ENCODE data around the gene GRK1. TPM values are rescaled to one million over a fixed set of nuclear protein-coding genes. Genes with fewer than 3 reads are reported as not detected.
"Not testable (repeated sequence)": the region's sequence is repeated elsewhere in the genome, so short reads cannot be mapped to it uniquely, and the experiment has no call there.

The GRK1 gene
- total and polyA plus RNA-seq, 2 experiments from 2014 or later: 0.17 TPM; not detected in 1

DNA sequence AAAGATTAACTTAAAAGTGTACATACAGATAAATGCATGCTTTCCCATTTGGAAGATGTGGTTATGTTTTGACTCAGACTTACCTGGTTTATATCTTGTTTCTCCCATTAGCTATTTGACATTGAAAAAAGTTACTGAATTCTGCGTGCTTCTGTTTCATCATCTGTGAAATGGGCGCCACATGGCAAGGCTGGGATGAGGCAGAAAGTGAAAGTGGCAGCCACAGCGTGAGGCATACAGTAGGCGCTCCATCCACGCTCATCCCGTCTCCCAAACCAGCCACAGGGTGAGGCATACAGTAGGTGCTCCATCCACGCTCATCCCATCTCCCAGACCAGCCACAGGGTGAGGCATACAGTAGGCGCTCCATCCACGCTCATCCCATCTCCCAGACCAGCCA is 78.0 kb downstream of the GRK1 start:
- no peaks in the 10 kb centered on the region for H3K9me2 ChIP-seq (replicated peaks; ENCODE audit: insufficient read depth)
- no peak for DNase-seq (ENCODE audit: low spot score)
- H3K4me2 ChIP-seq: no peak overlapping the region
- H4K20me1 ChIP-seq (ENCODE audit: insufficient read depth, poor library complexity, severe bottlenecking): no peaks in the 10 kb centered on the region
- H3K36me3 ChIP-seq (replicated peaks; ENCODE audit: insufficient read depth, low read depth): no peaks in the 10 kb centered on the region
- H3K4me3 ChIP-seq: no peak overlapping the region
- no peak for TF ChIP-seq EZH2 (IDR thresholded peaks at IDR 0.05; ENCODE audit: borderline replicate concordance)
- TF ChIP-seq, protein P1, sequence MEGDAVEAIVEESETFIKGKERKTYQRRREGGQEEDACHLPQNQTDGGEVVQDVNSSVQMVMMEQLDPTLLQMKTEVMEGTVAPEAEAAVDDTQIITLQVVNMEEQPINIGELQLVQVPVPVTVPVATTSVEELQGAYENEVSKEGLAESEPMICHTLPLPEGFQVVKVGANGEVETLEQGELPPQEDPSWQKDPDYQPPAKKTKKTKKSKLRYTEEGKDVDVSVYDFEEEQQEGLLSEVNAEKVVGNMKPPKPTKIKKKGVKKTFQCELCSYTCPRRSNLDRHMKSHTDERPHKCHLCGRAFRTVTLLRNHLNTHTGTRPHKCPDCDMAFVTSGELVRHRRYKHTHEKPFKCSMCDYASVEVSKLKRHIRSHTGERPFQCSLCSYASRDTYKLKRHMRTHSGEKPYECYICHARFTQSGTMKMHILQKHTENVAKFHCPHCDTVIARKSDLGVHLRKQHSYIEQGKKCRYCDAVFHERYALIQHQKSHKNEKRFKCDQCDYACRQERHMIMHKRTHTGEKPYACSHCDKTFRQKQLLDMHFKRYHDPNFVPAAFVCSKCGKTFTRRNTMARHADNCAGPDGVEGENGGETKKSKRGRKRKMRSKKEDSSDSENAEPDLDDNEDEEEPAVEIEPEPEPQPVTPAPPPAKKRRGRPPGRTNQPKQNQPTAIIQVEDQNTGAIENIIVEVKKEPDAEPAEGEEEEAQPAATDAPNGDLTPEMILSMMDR (IDR thresholded peaks at IDR 0.05; ENCODE audit: poor library complexity): no peak
- TF ChIP-seq EZH2phosphoT487 (IDR thresholded peaks at IDR 0.05; ENCODE audit: low read depth, severe bottlenecking, unreplicated experiment): no peak
- WGBS (ENCODE audit: low lambda C conversion rate, missing lambda C conversion rate): 97% methylated on average over 7 of the region's 9 CpGs
- no peaks in the 10 kb centered on the region for H3K27me3 ChIP-seq
- H3K27ac ChIP-seq: no peak overlapping the region
- peaks cover 15% of the 10 kb centered on the region for H3K4me1 ChIP-seq (ENCODE audit: insufficient read depth)
- no peaks in the 10 kb centered on the region for H3K9me3 ChIP-seq (ENCODE audit: low read depth)
- no peaks in the 10 kb centered on the region for H3K79me2 ChIP-seq
- H2AFZ ChIP-seq: no peak overlapping the region

DNA sequence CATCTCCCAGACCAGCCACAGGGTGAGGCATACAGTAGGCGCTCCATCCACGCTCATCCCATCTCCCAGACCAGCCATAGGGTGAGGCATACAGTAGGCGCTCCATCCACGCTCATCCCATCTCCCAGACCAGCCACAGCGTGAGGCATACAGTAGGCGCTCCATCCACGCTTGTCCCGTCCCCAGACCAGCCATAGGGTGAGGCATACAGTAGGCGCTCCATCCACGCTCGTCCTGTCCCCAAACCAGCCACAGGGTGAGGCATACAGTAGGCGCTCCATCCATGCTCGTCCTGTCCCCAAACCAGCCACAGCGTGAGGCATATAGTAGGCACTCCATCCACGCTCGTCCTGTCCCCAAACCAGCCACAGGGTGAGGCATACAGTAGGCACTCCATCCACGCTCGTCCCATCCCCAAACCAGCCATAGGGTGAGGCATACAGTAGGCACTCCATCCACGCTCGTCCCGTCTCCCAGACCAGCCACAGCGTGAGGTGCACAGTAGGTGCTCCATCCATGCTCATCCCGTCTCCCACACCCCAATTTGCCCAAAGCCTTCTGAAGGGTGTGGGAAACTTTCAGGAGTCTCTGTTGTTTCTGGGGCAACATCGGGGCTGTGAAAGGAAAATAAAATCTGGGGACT is 78.6 kb downstream of the GRK1 start:
- not testable (repeated sequence) for H3K36me3 ChIP-seq (replicated peaks; ENCODE audit: insufficient read depth, low read depth); H2AFZ ChIP-seq; H3K9me3 ChIP-seq (ENCODE audit: low read depth); H3K9me2 ChIP-seq (replicated peaks; ENCODE audit: insufficient read depth); H3K79me2 ChIP-seq; H4K20me1 ChIP-seq (ENCODE audit: insufficient read depth, poor library complexity, severe bottlenecking); H3K4me2 ChIP-seq; H3K27me3 ChIP-seq; H3K4me3 ChIP-seq; DNase-seq (ENCODE audit: low spot score)
- 90% methylated on average over 16 of the region's 24 CpGs for WGBS (ENCODE audit: low lambda C conversion rate, missing lambda C conversion rate)
- Histone ChIP-seq H3K4me1 (ENCODE audit: insufficient read depth) (peaks cover 15% of the 10 kb centered on the region), H3K27ac (peak overlapping the region; percentile 44)

- no peak overlapping the region for H3K4me2 ChIP-seq
- H3K4me1 ChIP-seq (ENCODE audit: insufficient read depth): peaks cover 15% of the 10 kb centered on the region
- H3K4me3 ChIP-seq: no peak overlapping the region
- no peaks in the 10 kb centered on the region for H3K36me3 ChIP-seq (replicated peaks; ENCODE audit: insufficient read depth, low read depth)
- no peaks in the 10 kb centered on the region for H3K9me2 ChIP-seq (replicated peaks; ENCODE audit: insufficient read depth)
- no peaks in the 10 kb centered on the region for H3K27me3 ChIP-seq
- H3K79me2 ChIP-seq: no peaks in the 10 kb centered on the region
- no peaks in the 10 kb centered on the region for H4K20me1 ChIP-seq (ENCODE audit: insufficient read depth, poor library complexity, severe bottlenecking)
- 67% methylated on average over 5 of the region's 5 CpGs for WGBS (ENCODE audit: low lambda C conversion rate, missing lambda C conversion rate)
- TF ChIP-seq EZH2phosphoT487 (IDR thresholded peaks at IDR 0.05; ENCODE audit: low read depth, severe bottlenecking, unreplicated experiment) (no peak), EZH2 (IDR thresholded peaks at IDR 0.05; ENCODE audit: borderline replicate concordance) (no peak)
- TF ChIP-seq, protein P1 (IDR thresholded peaks at IDR 0.05; ENCODE audit: poor library complexity): no peak
- no peaks in the 10 kb centered on the region for H3K9me3 ChIP-seq (ENCODE audit: low read depth)
- peak; percentile 60 for DNase-seq (ENCODE audit: low spot score)
- H2AFZ ChIP-seq: peak overlapping the region; percentile 33
- peak overlapping the region; percentile 76 for H3K27ac ChIP-seq
These were observed 79.1 kb downstream of the GRK1 start for GRCh38 chr13:113746143-113746525.

GRCh38 chr13:113746671-113747070 is 79.7 kb downstream of the GRK1 start:
- Histone ChIP-seq H3K4me3 (no peak overlapping the region), H3K27ac (peak overlapping the region; percentile 76), H3K9me3 (ENCODE audit: low read depth) (no peaks in the 10 kb centered on the region), H3K9me2 (replicated peaks; ENCODE audit: insufficient read depth) (no peaks in the 10 kb centered on the region), H3K79me2 (no peaks in the 10 kb centered on the region), H4K20me1 (ENCODE audit: insufficient read depth, poor library complexity, severe bottlenecking) (no peaks in the 10 kb centered on the region), H2AFZ (no peak overlapping the region), H3K36me3 (replicated peaks; ENCODE audit: insufficient read depth, low read depth) (no peaks in the 10 kb centered on the region), H3K4me1 (ENCODE audit: insufficient read depth) (peaks cover 12% of the 10 kb centered on the region), H3K4me2 (no peak overlapping the region), H3K27me3 (no peaks in the 10 kb centered on the region)
- TF ChIP-seq, protein P1 (IDR thresholded peaks at IDR 0.05; ENCODE audit: poor library complexity): no peak
- TF ChIP-seq EZH2phosphoT487 (IDR thresholded peaks at IDR 0.05; ENCODE audit: low read depth, severe bottlenecking, unreplicated experiment) (no peak), EZH2 (IDR thresholded peaks at IDR 0.05; ENCODE audit: borderline replicate concordance) (no peak)
- no peak for DNase-seq (ENCODE audit: low spot score)
- WGBS (ENCODE audit: low lambda C conversion rate, missing lambda C conversion rate): 82% methylated on average over 12 of the region's 12 CpGs

All from hepatocyte (in vitro differentiated cells).